HEK293T (cell line): Measurements from ENCODE around the gene SCARB2.

ENCODE experiments used
- CTCF ChIA-PET: fragments of 350-600 bp; formaldehyde crosslinking; extraction: SDS; loops from one replicate; lab custom pipeline; 2021; ENCODE audit warnings: antibody characterized with exemption, inconsistent platforms; lab: Yijun Ruan, JAX
- POLR2A ChIA-PET: fragments of 350-600 bp; formaldehyde crosslinking; extraction: SDS; loops from one replicate; lab custom pipeline; 2020; ENCODE audit warnings: antibody characterized with exemption, inconsistent platforms; lab: Yijun Ruan, JAX
- DNase-seq: peaks from one replicate; pipeline ENCODE4 v3.0.0; 2012; ENCODE audit warnings: mixed read lengths; ENCODE audit errors: extremely low spot score
- ARNT ChIP-seq: fragments of 450-650 bp; IDR thresholded peaks from 2 replicates; pipeline ENCODE4 v1.6.1; 2017; ENCODE audit warnings: mild to moderate bottlenecking
- BHLHE40 ChIP-seq: fragments of 450-650 bp; IDR thresholded peaks from 2 replicates; pipeline ENCODE4 v1.6.1; 2016; ENCODE audit warnings: mild to moderate bottlenecking, moderate library complexity, borderline replicate concordance
- CTBP1 ChIP-seq: fragments of 450-650 bp; IDR thresholded peaks from 2 replicates; pipeline ENCODE4 v1.6.1; 2016; ENCODE audit warnings: borderline replicate concordance
- ELF4 ChIP-seq: fragments of 450-650 bp; IDR thresholded peaks from 2 replicates; pipeline ENCODE4 v1.6.1; 2017; ENCODE audit warnings: antibody characterized with exemption
- FOXA1 ChIP-seq: fragments of 450-650 bp; IDR thresholded peaks from 2 replicates; pipeline ENCODE4 v1.6.1; 2016; ENCODE audit warnings: mild to moderate bottlenecking
- FOXK2 ChIP-seq: fragments of 450-650 bp; IDR thresholded peaks from 2 replicates; pipeline ENCODE4 v1.6.1; 2016; ENCODE audit warnings: mild to moderate bottlenecking
- FOXM1 ChIP-seq: fragments of 450-650 bp; IDR thresholded peaks from 2 replicates; pipeline ENCODE4 v1.6.1; 2017; ENCODE audit warnings: mild to moderate bottlenecking, borderline replicate concordance
- HDGF ChIP-seq: fragments of 450-650 bp; IDR thresholded peaks from 2 replicates; pipeline ENCODE4 v1.6.1; 2017; ENCODE audit warnings: antibody characterized with exemption, borderline replicate concordance
- L3MBTL2 ChIP-seq: fragments of 450-650 bp; conservative IDR thresholded peaks from 2 replicates; pipeline ENCODE4 v1.6.1; 2016; ENCODE audit warnings: mild to moderate bottlenecking
- LEF1 ChIP-seq: fragments of 450-650 bp; IDR thresholded peaks from 2 replicates; pipeline ENCODE4 v1.6.1; 2017; ENCODE audit warnings: mild to moderate bottlenecking, borderline replicate concordance
- NFRKB ChIP-seq: fragments of 450-650 bp; IDR thresholded peaks from 2 replicates; pipeline ENCODE4 v1.6.1; 2016; ENCODE audit warnings: mild to moderate bottlenecking, moderate library complexity
- PKNOX1 ChIP-seq: fragments of 450-650 bp; IDR thresholded peaks from 2 replicates; pipeline ENCODE4 v1.6.1; 2016
- SP1 ChIP-seq: fragments of 450-650 bp; IDR thresholded peaks from 2 replicates; pipeline ENCODE4 v1.6.1; 2017
- SUZ12 ChIP-seq: fragments of 450-650 bp; IDR thresholded peaks from 2 replicates; pipeline ENCODE4 v1.6.1; 2016; ENCODE audit warnings: mild to moderate bottlenecking
- TARDBP ChIP-seq: fragments of 450-650 bp; IDR thresholded peaks from 2 replicates; pipeline ENCODE4 v1.6.1; 2016
- ZNF384 ChIP-seq: fragments of 450-650 bp; IDR thresholded peaks from 2 replicates; pipeline ENCODE4 v1.6.1; 2016

The SCARB2 gene

GRCh38 chr4:76179398-76180318 lies 34.0 kb downstream of the SCARB2 start:
- peak; percentile 79 for DNase-seq
- POLR2A ChIA-PET, result interaction anchor here (1.0 kb wide), 1 partner anchor 126 kb away, joined by 5 read pairs; no protein-coding TSS in a partner anchor
- TF ChIP-seq CTBP1 (no peak), SP1 (no peak), FOXK2 (0 out of 2 replicates have a peak, but pooled peaks have one; percentile 31), ARNT (no peak)
- CTCF ChIA-PET, result interaction anchor here (0.7 to 3.5 kb wide), 20 partner anchors 9 to 685 kb away, joined by 3 to 43 read pairs (median 4); partner anchors contain the start of genes FAM47E, SCARB2 and STBD1

DNA sequence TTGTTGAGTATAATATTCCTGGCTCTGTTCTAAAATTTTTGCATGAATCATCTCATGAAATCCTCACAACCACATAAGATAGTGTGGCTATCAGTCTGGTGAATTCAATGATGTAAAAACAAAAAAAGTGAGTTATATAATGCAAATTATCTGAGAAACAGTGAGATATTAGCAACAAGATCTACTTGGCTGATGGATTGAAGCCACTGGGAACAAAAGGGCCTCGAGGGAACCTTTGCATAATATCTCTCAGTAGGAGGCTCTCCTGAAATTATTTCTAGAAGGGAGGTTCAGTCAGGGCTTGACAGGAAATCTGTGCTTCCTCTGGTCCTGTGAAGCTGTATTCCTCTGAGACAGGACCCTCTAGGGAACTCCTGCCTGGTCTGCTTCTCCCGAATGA lies 35.3 kb downstream of the SCARB2 start:
- CTCF ChIA-PET, result interaction anchor here (1.1 to 2.0 kb wide), 3 partner anchors 9 to 200 kb away, joined by 3 to 8 read pairs (median 4); no protein-coding TSS in a partner anchor
- POLR2A ChIA-PET, result no interaction called here
- TF ChIP-seq ARNT (no peak), TARDBP (no peak), SP1 (no peak), FOXM1 (no peak)
- DNase-seq, result no peak

GRCh38 chr4:76177709-76178108 lies 35.9 kb downstream of the SCARB2 start:
- CTCF ChIA-PET, result interaction anchor here (1.2 kb wide), 1 partner anchor 200 kb away, joined by 3 read pairs; no protein-coding TSS in a partner anchor
- no peak for TF ChIP-seq NFRKB
- no peak for TF ChIP-seq FOXA1
- TF ChIP-seq SP1, result no peak
- TF ChIP-seq ARNT, result no peak
- TF ChIP-seq ELF4, result no peak
- TF ChIP-seq PKNOX1, result no peak
- no peak for TF ChIP-seq BHLHE40
- POLR2A ChIA-PET, result no interaction called here
- no peak for DNase-seq

DNA sequence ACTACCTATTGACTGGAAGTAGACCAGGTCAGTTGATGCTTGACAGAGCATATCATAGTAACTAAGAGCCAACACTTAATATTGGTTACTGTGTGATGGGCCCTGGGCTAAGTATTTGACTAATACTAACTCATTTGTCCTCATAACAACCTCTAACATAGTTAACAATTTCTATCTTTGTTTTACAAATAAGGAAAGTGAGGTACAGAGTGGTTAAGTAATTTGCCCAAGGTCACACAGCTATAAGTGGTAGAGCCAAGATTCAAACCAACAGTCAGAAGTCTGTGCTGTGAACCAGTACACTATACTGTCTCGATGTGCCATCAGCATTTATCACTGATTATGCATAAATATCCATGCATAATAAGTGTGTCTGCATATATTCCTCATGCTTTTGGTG lies 38.3 kb downstream of the SCARB2 start:
- ChIA-PET CTCF (no interaction called here), POLR2A (interaction anchor here (1.4 kb wide), 1 partner anchor 27 kb away, joined by 3 read pairs; the partner anchor contains the start of gene NUP54)
- TF ChIP-seq ZNF384, result no peak
- no peak for TF ChIP-seq NFRKB
- no peak for TF ChIP-seq TARDBP
- TF ChIP-seq BHLHE40, result no peak
- TF ChIP-seq SP1, result no peak
- no peak for TF ChIP-seq L3MBTL2
- TF ChIP-seq FOXA1, result no peak
- no peak for TF ChIP-seq HDGF
- TF ChIP-seq LEF1, result no peak
- no peak for TF ChIP-seq FOXM1
- TF ChIP-seq PKNOX1, result no peak
- no peak for TF ChIP-seq CTBP1
- TF ChIP-seq ARNT, result no peak
- TF ChIP-seq SUZ12, result no peak
- no peak for TF ChIP-seq ELF4
- no peak for TF ChIP-seq FOXK2
- no peak for DNase-seq

- ChIA-PET CTCF (no interaction called here), POLR2A (interaction anchor here (1.0 kb wide), 1 partner anchor 25 kb away, joined by 3 read pairs; no protein-coding TSS in a partner anchor)
- TF ChIP-seq FOXM1 (no peak), HDGF (no peak), SP1 (no peak), NFRKB (no peak), L3MBTL2 (no peak), LEF1 (no peak), PKNOX1 (no peak), TARDBP (no peak), ZNF384 (no peak), FOXA1 (no peak), ARNT (no peak), BHLHE40 (no peak), SUZ12 (no peak)
- no peak for DNase-seq
Observed at GRCh38 chr4:76174216-76174615, 39.4 kb downstream of the SCARB2 start.

DNA sequence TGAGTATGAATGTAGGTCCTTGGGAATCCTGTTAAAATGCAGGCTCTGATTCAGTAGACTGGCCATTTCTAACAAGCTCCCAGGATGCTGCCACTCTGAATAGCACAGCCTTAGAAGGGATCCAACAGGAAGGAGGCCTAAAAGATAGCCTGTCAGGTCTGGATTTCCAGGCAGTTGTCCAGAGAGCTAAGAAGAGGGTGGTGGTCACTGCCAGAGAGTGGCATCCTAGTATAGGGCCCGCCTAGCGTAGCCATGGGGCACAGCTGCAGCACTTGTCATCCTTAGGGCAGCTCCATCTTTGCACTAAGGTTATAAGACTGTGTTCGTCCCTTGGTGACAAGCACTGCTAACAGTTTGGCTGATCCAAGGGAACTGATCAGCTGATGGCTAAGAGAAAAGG lies 44.9 kb downstream of the SCARB2 start:
- CTCF ChIA-PET, result interaction anchor here (1.9 kb wide), 1 partner anchor 11 kb away, joined by 8 read pairs; no protein-coding TSS in a partner anchor
- TF ChIP-seq NFRKB (no peak), CTBP1 (no peak), LEF1 (no peak), PKNOX1 (no peak)
- POLR2A ChIA-PET, result no interaction called here
- DNase-seq, result no peak
